ENCODE measurements around the gene CLDN18. TPM values are rescaled to one million over a fixed set of nuclear protein-coding genes. Genes with fewer than 3 reads are reported as not detected.

Gene CLDN18
- total and polyA plus RNA-seq, 2 donors (not counting 1 experiment from before 2014, with no cell fraction given) = not detected

GRCh38 chr3:138062626-138063025 is 52.7 kb downstream of the CLDN18 start:
- Histone ChIP-seq H2AFZ (ENCODE audit: insufficient read depth, low read depth, low read length, poor library complexity, severe bottlenecking) (no peak overlapping the region), H3K9ac (ENCODE audit: low read length) (no peak overlapping the region), H3K4me2 (replicated peaks; ENCODE audit: low read depth, low read length, poor library complexity, severe bottlenecking) (no peak overlapping the region), H3K27ac (ENCODE audit: low read length in 2 of 2) (no peak overlapping the region), H3K27me3 (replicated peaks in 1 of 4; ENCODE audit: control extremely low read depth in 1 of 4, control insufficient read depth in 3 of 4, insufficient read depth in 4 of 4, low read length in 3 of 4) (no peaks in the 10 kb centered on the region), H4K20me1 (ENCODE audit: control insufficient read depth, insufficient read depth, low read length, poor library complexity, severe bottlenecking) (no peaks in the 10 kb centered on the region), H3K9me3 (ENCODE audit: control extremely low read depth in 1 of 3, control insufficient read depth in 2 of 3, insufficient read depth in 1 of 3, low read length in 2 of 3) (no peaks in the 10 kb centered on the region), H3K4me1 (ENCODE audit: control insufficient read depth in 2 of 2, insufficient read depth in 2 of 2, low read length in 2 of 2) (no peaks in the 10 kb centered on the region), H3K36me3 (replicated peaks in 1 of 2; ENCODE audit: control extremely low read depth in 1 of 2, control insufficient read depth in 1 of 2, extremely low read depth in 1 of 2, insufficient read depth in 2 of 2, low read length in 1 of 2) (no peaks in the 10 kb centered on the region), H3K4me3 (ENCODE audit: control extremely low read depth in 1 of 5, extremely low read depth in 1 of 5, insufficient read depth in 1 of 5, low read depth in 2 of 5, low read length in 4 of 5) (no peak overlapping the region), H3K79me2 (ENCODE audit: control insufficient read depth, insufficient read depth, low read length) (no peaks in the 10 kb centered on the region)
- intact Hi-C loops (cut with micrococcal nuclease) = no loop called here
- TF ChIP-seq EZH2 (IDR thresholded peaks at IDR 0.05; ENCODE audit: borderline replicate concordance, insufficient read depth, low read depth, low read length, poor library complexity, severe bottlenecking) (no peak), CTCF (IDR thresholded peaks at IDR 0.05) (no peak)
- ATAC-seq (ENCODE audit: low read depth) = no peak
- H3K9me3 Mint-ChIP-seq (ENCODE audit: insufficient read depth) = no peaks in the 10 kb centered on the region
- CTCF ChIA-PET = no interaction called here
- WGBS (ENCODE audit: insufficient coverage) = 100% methylated on average over 1 of the region's 1 CpG
- POLR2A ChIA-PET = no interaction called here
- no peak overlapping the region for H3K4me3 Mint-ChIP-seq
- DNase-seq = no peak
- no peaks in the 10 kb centered on the region for H3K27me3 Mint-ChIP-seq
- no peak overlapping the region for H3K27ac Mint-ChIP-seq
- H3K4me1 Mint-ChIP-seq = peaks cover 4% of the 10 kb centered on the region

GRCh38 chr3:138063416-138063815 is 53.5 kb downstream of the CLDN18 start:
- DNase-seq = no peak
- CTCF ChIA-PET = no interaction called here
- Histone ChIP-seq H3K4me2 (replicated peaks; ENCODE audit: low read depth, low read length, poor library complexity, severe bottlenecking) (no peak overlapping the region), H4K20me1 (ENCODE audit: control insufficient read depth, insufficient read depth, low read length, poor library complexity, severe bottlenecking) (no peaks in the 10 kb centered on the region), H3K4me3 (ENCODE audit: control extremely low read depth in 1 of 5, extremely low read depth in 1 of 5, insufficient read depth in 1 of 5, low read depth in 2 of 5, low read length in 4 of 5) (no peak overlapping the region), H3K79me2 (ENCODE audit: control insufficient read depth, insufficient read depth, low read length) (no peaks in the 10 kb centered on the region), H3K4me1 (ENCODE audit: control insufficient read depth in 2 of 2, insufficient read depth in 2 of 2, low read length in 2 of 2) (no peaks in the 10 kb centered on the region), H3K36me3 (replicated peaks in 1 of 2; ENCODE audit: control extremely low read depth in 1 of 2, control insufficient read depth in 1 of 2, extremely low read depth in 1 of 2, insufficient read depth in 2 of 2, low read length in 1 of 2) (no peaks in the 10 kb centered on the region), H3K27me3 (replicated peaks in 1 of 4; ENCODE audit: control extremely low read depth in 1 of 4, control insufficient read depth in 3 of 4, insufficient read depth in 4 of 4, low read length in 3 of 4) (no peaks in the 10 kb centered on the region), H3K27ac (ENCODE audit: low read length in 2 of 2) (no peak overlapping the region), H3K9me3 (ENCODE audit: control extremely low read depth in 1 of 3, control insufficient read depth in 2 of 3, insufficient read depth in 1 of 3, low read length in 2 of 3) (no peaks in the 10 kb centered on the region), H2AFZ (ENCODE audit: insufficient read depth, low read depth, low read length, poor library complexity, severe bottlenecking) (no peak overlapping the region), H3K9ac (ENCODE audit: low read length) (no peak overlapping the region)
- Mint-ChIP-seq H3K9me3 (ENCODE audit: insufficient read depth) (no peaks in the 10 kb centered on the region), H3K4me1 (peaks cover 4% of the 10 kb centered on the region), H3K4me3 (no peak overlapping the region), H3K27me3 (peaks cover under 1% of the 10 kb centered on the region), H3K27ac (no peak overlapping the region)
- POLR2A ChIA-PET = no interaction called here
- 92% methylated on average over 2 of the region's 4 CpGs for WGBS (ENCODE audit: insufficient coverage)
- intact Hi-C loops (cut with micrococcal nuclease) = no loop called here
- ATAC-seq (ENCODE audit: low read depth) = no peak
- TF ChIP-seq CTCF (IDR thresholded peaks at IDR 0.05) = no peak

Measured in B cell (primary cell).